LoVo (cell line): ENCODE results near the gene DOK6.
"Not testable (repeated sequence)": the region's sequence is repeated elsewhere in the genome, so short reads cannot be mapped to it uniquely, and the experiment has no call there.

Experiments
- DNase-seq: peaks from one replicate; pipeline ENCODE4 v3.0.0-alpha.2; 2016; ENCODE audit warnings: low spot score

Gene DOK6

GRCh38 chr18:69813559-69813958, 412.9 kb downstream of the DOK6 start:
- DNase-seq = no peak

GRCh38 chr18:69814861-69815385, 414.2 kb downstream of the DOK6 start:
- no peak for DNase-seq

- no peak for DNase-seq
Measured at GRCh38 chr18:69817335-69817940, 416.8 kb downstream of the DOK6 start.

- no peak for DNase-seq
Measured at GRCh38 chr18:69819460-69819859, 418.8 kb downstream of the DOK6 start.

- no peak for DNase-seq
Measured at GRCh38 chr18:69820538-69820937, 419.9 kb downstream of the DOK6 start.

GRCh38 chr18:69830189-69830588, 429.5 kb downstream of the DOK6 start:
- no peak for DNase-seq

DNA sequence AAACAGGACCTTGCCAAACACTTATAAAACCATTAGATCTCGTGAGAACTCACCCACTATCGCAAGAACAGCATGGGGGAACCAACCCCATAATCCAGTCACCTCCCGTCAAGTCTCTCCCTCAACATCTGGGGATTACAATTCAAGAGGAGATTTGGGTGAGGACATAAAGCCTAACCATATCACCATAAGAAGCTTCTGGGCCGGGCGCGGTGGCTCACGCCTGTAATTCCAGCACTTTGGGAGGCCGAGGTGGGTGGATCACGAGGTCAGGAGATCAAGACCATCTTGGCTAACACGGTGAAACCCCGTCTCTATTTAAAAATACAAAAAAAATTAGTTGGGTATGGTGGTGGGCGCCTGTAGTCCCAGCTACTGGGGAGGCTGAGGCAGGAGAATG, 434.3 kb downstream of the DOK6 start:
- not testable (repeated sequence) for DNase-seq

GRCh38 chr18:69838003-69838402, 437.3 kb downstream of the DOK6 start:
- DNase-seq = no peak

DNA sequence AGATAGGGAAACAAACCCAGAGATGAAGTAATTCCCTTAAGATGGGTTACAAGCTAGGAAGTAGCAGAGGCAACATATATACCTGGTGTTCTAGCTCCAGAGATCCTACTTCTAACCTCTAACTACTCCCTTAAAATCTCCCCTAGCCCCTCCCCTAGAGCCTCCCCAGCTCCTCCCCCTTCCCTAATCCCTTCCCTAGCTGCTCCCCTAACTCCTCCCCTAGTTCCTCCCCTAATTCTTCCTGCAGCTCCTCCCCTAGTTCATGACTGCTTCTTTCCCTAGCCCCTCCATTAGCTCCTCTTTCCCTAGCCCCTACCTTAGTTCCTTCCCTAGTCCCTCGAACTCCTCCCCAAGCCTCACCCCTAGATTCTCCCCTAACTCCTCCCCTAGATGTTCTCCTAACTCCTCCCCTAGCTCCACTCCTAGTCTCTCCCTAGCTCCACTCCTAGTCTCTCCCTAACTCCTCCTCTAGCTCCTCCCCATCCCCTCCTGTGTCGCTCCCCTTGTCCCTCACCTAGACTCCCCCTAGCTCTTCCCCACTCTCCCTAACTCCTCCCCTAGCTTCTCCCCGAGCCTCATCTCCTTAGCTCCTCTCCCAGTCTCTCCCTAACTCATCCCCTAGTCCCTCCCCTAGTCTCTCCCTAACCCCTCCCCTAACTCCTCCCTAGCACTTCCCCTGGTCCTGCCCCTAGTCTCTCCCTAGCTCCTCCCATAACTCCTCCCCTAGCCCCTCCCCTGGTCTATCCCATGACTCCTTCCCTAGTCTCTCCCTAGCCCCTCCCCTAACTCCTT, 438.1 kb downstream of the DOK6 start:
- DNase-seq = no peak

GRCh38 chr18:69839497-69839896, 438.8 kb downstream of the DOK6 start:
- no peak for DNase-seq

- no peak for DNase-seq
Measured at GRCh38 chr18:69840001-69840400, 439.3 kb downstream of the DOK6 start.

DNA sequence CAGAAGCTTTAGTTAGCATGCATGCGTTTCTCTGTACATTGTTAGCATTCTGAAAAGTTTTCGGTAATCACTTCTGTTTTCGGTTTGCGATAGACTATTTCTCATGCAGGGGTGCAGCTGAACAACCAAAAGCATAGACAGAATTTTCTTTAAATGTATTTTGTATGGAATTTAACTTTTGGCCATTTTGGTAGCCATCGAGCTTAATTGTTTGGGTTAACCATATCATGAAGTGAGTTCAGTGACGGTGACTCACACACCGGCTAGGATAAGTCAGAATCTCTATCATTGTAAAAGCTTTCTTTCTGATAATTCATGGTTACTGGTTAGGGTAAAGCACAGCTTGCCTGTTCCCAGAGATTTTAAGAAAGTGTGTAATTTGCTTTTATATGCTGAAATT, 439.8 kb downstream of the DOK6 start:
- no peak for DNase-seq

DNA sequence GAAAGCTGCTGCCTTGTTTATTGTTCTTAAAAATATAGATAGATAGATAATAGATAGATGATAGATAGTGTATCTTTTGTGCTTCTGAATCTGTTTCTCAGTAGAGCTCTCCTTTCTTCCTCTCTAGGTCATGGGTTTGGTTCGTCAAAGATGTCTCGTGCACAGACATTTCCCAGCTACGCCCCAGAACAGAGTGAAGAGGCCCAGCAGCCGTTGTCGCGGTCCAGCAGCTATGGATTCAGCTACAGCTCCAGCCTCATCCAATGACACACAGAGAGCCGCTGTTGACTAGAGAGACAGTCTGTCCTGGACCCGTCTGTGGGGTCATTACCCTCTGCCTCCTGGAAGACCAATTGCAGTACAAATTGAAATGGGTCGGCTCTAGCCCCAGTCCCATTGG, 440.4 kb downstream of the DOK6 start:
- no peak for DNase-seq

DNA sequence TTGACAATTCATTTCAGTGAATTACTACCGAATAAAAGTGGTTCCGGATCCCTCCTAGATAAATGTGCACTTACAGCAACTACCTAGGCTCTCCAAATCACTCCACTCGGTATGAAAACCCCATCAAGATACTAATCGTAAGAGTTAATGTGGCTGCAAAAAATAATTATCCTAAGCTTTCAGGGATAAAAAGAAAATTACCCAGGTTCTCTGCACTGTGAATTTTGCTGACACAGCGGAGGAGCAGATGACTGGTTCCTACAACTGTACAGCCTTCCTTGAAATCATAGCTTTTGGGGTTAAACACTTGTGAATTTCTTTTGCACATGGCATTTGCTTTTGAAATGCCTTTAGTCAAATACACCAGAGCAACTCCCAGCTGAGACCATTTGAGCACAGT, 442.3 kb downstream of the DOK6 start:
- no peak for DNase-seq

DNA sequence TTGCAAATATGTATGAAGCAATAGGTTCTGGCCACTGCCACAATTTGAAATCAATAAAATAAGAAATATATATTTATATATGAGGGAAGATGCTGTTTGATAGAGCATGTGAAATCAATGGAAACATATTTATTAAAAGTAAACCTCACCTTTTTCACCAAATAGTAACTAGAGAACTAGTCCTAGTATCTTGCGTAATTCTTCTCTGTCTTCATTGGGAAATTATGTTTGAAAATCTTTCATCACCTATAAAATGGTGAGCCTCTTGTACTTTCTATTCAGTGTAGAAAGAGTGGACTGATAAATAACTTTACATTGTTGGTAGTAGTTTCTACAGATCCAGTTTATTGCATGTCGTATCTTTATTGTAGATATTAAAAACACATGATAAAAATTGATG, 444.0 kb downstream of the DOK6 start:
- no peak for DNase-seq

DNA sequence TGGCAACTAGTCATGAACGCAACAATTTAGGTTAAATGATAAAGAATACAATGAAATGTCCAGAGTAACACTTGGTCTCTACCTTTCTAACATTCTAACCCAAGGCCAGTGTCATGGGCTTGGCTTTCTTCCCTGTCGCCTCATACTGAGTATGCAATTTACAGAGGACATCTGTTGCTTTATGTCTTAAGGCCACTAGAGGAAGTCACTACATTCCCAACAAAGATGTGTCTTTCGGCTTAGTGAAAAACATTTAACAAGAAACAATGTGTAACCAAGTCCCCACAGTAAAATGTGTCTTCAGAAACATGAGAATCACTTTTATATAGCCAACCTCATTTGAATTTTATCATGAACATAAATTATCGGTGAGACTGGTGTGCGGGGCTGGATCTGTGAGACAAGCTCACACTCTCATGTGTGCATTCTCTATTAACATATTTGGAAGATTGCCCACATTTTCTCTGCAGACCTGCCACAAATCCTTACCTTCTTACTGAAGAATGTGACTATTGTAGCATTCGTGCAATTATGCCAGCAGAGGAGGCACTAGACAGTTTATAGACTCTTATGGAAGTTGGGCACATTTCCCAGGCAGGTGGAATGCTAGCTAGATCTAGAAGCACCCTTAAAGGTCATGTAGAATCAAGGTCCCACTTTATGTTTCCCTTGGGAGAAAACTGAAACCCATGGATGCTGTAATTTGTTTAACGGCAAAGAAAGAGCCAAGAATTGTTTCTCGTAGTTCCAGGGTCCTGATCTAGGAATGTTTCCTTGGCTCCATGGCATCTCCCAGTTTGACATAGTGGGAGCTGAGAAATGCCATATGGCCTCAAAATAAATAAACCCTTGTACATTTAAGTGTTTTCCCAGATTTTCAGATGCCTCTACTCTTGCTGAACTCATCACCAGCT, 445.2 kb downstream of the DOK6 start:
- DNase-seq = no peak

GRCh38 chr18:69853051-69853450, 452.4 kb downstream of the DOK6 start:
- no peak for DNase-seq

- no peak for DNase-seq
Measured at GRCh38 chr18:69854455-69854854, 453.8 kb downstream of the DOK6 start.

DNA sequence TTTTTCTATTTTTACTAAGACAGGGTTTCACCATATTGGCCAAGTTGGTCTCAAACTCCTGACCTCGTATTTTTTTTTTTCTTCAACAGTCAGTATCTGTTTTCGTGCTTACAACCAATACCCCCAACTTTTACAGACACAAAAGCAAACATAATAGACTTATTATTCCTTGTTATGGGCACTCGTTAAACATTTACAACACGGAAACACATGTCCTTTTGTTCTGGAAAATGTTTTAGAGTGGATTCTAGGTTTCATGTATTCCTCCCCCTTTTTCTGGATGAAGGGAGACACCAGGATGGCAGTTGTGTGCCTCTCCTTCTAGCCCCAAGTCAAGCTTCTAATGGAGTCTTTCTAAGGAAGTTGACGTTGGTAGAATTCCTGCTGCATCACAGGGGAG, 458.2 kb downstream of the DOK6 start:
- DNase-seq = no peak

- not testable (repeated sequence) for DNase-seq
Measured at GRCh38 chr18:69864802-69865201, 464.1 kb downstream of the DOK6 start.

- no peak for DNase-seq
Measured at GRCh38 chr18:69865776-69866175, 465.1 kb downstream of the DOK6 start.

- DNase-seq = no peak
Measured at GRCh38 chr18:69866212-69866611, 465.5 kb downstream of the DOK6 start.

- no peak for DNase-seq
Measured at GRCh38 chr18:69870736-69871135, 470.0 kb downstream of the DOK6 start.
